GM12874 (cell line): ENCODE results near the gene PRRG4.

Experiments
- CTCF ChIP-seq: IDR thresholded peaks from 2 replicates; pipeline ENCODE4 v1.5.1; 2011; ENCODE audit warnings: low read depth, mild to moderate bottlenecking, control low read depth, low read length, moderate library complexity; ENCODE audit not compliant: insufficient read depth

Gene PRRG4

GRCh38 chr11:32833921-32834320 lies 4.2 kb downstream of the PRRG4 start:
- no peak for TF ChIP-seq CTCF

- no peak for TF ChIP-seq CTCF
Observed at GRCh38 chr11:32836946-32837345, 7.2 kb downstream of the PRRG4 start.

GRCh38 chr11:32838505-32839274 lies 9.0 kb downstream of the PRRG4 start:
- TF ChIP-seq CTCF: no peak

GRCh38 chr11:32839308-32839707 lies 9.6 kb downstream of the PRRG4 start:
- no peak for TF ChIP-seq CTCF

- TF ChIP-seq CTCF: no peak
Observed at GRCh38 chr11:32840587-32840986, 10.9 kb downstream of the PRRG4 start.

- no peak for TF ChIP-seq CTCF
Observed at GRCh38 chr11:32843544-32843943, 13.8 kb downstream of the PRRG4 start.

- TF ChIP-seq CTCF: no peak
Observed at GRCh38 chr11:32847511-32847910, 17.8 kb downstream of the PRRG4 start.
